Measurements from ENCODE around the gene PLD6.

DNA sequence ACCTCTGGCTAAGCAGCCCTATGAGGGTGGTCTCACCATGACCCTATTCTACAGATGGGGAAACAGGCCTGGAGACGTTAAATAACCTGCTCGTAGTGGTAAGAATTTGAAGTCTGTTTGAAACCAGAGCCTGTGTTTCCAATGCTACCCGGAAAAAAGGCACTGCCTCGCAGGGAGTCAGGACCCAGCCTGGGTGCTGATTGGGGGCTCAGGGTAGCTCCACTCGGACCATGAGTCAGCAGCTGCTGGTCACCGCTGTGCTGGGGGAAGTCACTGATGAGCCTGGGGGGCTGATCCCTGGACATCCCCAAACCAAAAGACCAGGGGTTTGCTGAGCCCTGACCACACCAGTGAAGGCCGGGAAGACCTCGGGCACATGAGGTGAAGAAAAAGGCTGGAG, 9.4 kb upstream of the PLD6 start:
- no peak for TF ChIP-seq CTCF (IDR thresholded peaks at IDR 0.05)
- no peak for TF ChIP-seq EP300 (IDR thresholded peaks at IDR 0.05)
- TF ChIP-seq POLR2AphosphoS5 (IDR thresholded peaks at IDR 0.05) = no peak

All from upper lobe of left lung (tissue), 4 donors.